Measurements from ENCODE around the gene KRTAP19-7. TPM values are rescaled to one million over a fixed set of nuclear protein-coding genes. Genes with fewer than 3 reads are reported as not detected.

Gene KRTAP19-7
- total RNA-seq, 2 donors from 2014 or later, result not detected

Other genes starting within 250 kb of the KRTAP19-7 start
- not detected for gene KRTAP26-1, start 241.0 kb downstream of the KRTAP19-7 start, total RNA-seq
- gene KRTAP27-1, start 223.6 kb downstream of the KRTAP19-7 start, total RNA-seq, result not detected
- not detected for gene KRTAP23-1, start 212.7 kb downstream of the KRTAP19-7 start, total RNA-seq
- 1 to 10 TPM; 1.9 to 10.0 TPM for gene KRTAP13-2, start 189.0 kb downstream of the KRTAP19-7 start, total RNA-seq
- not detected for gene KRTAP13-1, start 165.3 kb downstream of the KRTAP19-7 start, total RNA-seq
- gene KRTAP13-3, start 135.4 kb downstream of the KRTAP19-7 start, total RNA-seq, result not detected
- gene KRTAP13-4, start 131.1 kb downstream of the KRTAP19-7 start, total RNA-seq, result not detected
- not detected for gene KRTAP15-1, start 121.0 kb downstream of the KRTAP19-7 start, total RNA-seq
- gene KRTAP19-1, start 80.9 kb downstream of the KRTAP19-7 start, total RNA-seq, result not detected
- gene KRTAP19-2, start 73.9 kb downstream of the KRTAP19-7 start, total RNA-seq, result not detected
- gene KRTAP19-3, start 69.3 kb downstream of the KRTAP19-7 start, total RNA-seq, result not detected
- gene KRTAP19-4, start 64.1 kb downstream of the KRTAP19-7 start, total RNA-seq, result not detected
- gene KRTAP19-5, start 59.2 kb downstream of the KRTAP19-7 start, total RNA-seq, result not detected
- gene KRTAP19-6, start 19.4 kb downstream of the KRTAP19-7 start, total RNA-seq, result not detected
- gene KRTAP22-2, start 29.1 kb upstream of the KRTAP19-7 start, total RNA-seq, result not detected
- gene KRTAP6-3, start 31.1 kb upstream of the KRTAP19-7 start, total RNA-seq, result not detected
- not detected for gene KRTAP6-2, start 37.6 kb upstream of the KRTAP19-7 start, total RNA-seq
- gene KRTAP22-1, start 39.8 kb upstream of the KRTAP19-7 start, total RNA-seq, result not detected
- not detected for gene KRTAP6-1, start 52.6 kb upstream of the KRTAP19-7 start, total RNA-seq
- not detected for gene KRTAP20-1, start 55.1 kb upstream of the KRTAP19-7 start, total RNA-seq
- gene KRTAP20-4, start 59.3 kb upstream of the KRTAP19-7 start, total RNA-seq, result not detected
- not detected for gene KRTAP20-2, start 73.9 kb upstream of the KRTAP19-7 start, total RNA-seq
- not detected for gene KRTAP20-3, start 81.5 kb upstream of the KRTAP19-7 start, total RNA-seq
- gene KRTAP21-3, start 157.5 kb upstream of the KRTAP19-7 start, total RNA-seq, result not detected
- not detected for gene KRTAP21-2, start 185.9 kb upstream of the KRTAP19-7 start, total RNA-seq
- not detected for gene KRTAP21-1, start 194.1 kb upstream of the KRTAP19-7 start, total RNA-seq

All from left colon (tissue), 2 donors.